A673 (cell line): ENCODE measurements around the gene POLE.

Source experiments
- EZH2 ChIP-seq: fragments of 200-600 bp; sonication (generic); IDR thresholded peaks from 2 replicates; pipeline ENCODE4 v1.6.1; 2017; ENCODE audit warnings: borderline replicate concordance, low read depth, mild to moderate bottlenecking, mixed read lengths, antibody characterized with exemption, low read length; ENCODE audit not compliant: poor library complexity, severe bottlenecking
- TF ChIP-seq, protein P1 (sequence below): fragments of 300-800, 200-600 bp; sonication (generic); conservative IDR thresholded peaks from 2 replicates; pipeline ENCODE4 v1.5.1; 2017; ENCODE audit warnings: low read depth, mild to moderate bottlenecking, antibody characterized with exemption, low read length, moderate library complexity, mixed read lengths

DNA sequence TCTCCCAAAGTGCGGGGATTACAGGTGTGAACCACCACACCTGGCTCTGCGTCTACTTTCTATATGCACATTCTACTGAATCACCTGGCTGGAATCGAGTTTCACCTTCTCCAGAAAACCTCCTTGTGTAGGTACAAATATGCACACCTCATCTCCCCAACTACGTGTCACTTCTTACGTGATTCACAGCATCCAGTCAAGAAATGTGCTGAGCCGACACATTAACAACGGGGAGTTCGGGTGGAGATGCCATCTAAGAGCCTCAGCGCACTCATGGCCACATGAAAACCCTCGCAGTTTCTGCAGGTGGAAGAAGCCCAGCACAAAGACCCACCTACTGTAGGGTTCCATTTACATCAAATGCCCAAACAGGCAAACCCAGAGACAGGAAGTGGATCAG lies 39.3 kb downstream of the POLE start:
- no peak for TF ChIP-seq EZH2
- TF ChIP-seq, protein P1, sequence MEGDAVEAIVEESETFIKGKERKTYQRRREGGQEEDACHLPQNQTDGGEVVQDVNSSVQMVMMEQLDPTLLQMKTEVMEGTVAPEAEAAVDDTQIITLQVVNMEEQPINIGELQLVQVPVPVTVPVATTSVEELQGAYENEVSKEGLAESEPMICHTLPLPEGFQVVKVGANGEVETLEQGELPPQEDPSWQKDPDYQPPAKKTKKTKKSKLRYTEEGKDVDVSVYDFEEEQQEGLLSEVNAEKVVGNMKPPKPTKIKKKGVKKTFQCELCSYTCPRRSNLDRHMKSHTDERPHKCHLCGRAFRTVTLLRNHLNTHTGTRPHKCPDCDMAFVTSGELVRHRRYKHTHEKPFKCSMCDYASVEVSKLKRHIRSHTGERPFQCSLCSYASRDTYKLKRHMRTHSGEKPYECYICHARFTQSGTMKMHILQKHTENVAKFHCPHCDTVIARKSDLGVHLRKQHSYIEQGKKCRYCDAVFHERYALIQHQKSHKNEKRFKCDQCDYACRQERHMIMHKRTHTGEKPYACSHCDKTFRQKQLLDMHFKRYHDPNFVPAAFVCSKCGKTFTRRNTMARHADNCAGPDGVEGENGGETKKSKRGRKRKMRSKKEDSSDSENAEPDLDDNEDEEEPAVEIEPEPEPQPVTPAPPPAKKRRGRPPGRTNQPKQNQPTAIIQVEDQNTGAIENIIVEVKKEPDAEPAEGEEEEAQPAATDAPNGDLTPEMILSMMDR, result no peak
